ENCODE results near the gene NHLH1.

- no peak for TF ChIP-seq CTCF (IDR thresholded peaks at IDR 0.05)
- TF ChIP-seq POLR2A (IDR thresholded peaks at IDR 0.05), result no peak
Measured at GRCh38 chr1:160407839-160408801, 41.2 kb downstream of the NHLH1 start.
